HepG2 (cell line): ENCODE results near the gene BICDL2. TPM values are rescaled to one million over a fixed set of nuclear protein-coding genes. Genes with fewer than 3 reads are reported as not detected.

Experiments
- AHDC1 ChIP-seq: sonication (generic); formaldehyde crosslinking; IDR thresholded peaks from 2 replicates; pipeline ENCODE4 v1.5.1; 2020; ENCODE audit warnings: mild to moderate bottlenecking, missing genetic modification reagents, borderline replicate concordance
- ATM ChIP-seq: fragments of 450-650 bp; IDR thresholded peaks from 2 replicates; pipeline ENCODE4 v1.7.1; 2017; ENCODE audit warnings: mild to moderate bottlenecking, borderline replicate concordance
- CREM ChIP-seq, 2 experiments: sonication (generic) in 1 of 2; formaldehyde crosslinking in 1 of 2; IDR thresholded peaks; 2 replicates each; pipeline versions ENCODE4 v1.4.0 to v1.6.1; 2016 to 2020; ENCODE audit warnings: antibody characterized with exemption in 1 of 2, mild to moderate bottlenecking in 1 of 2, missing genetic modification reagents in 1 of 2
- EEA1 ChIP-seq: sonication (generic); formaldehyde crosslinking; IDR thresholded peaks from 2 replicates; pipeline ENCODE4 v1.5.1; 2020; ENCODE audit warnings: mild to moderate bottlenecking, missing genetic modification reagents, borderline replicate concordance
- MBNL3 ChIP-seq: fragments of 250-450 bp; sonication (Bioruptor Pico); conservative IDR thresholded peaks from 2 replicates; pipeline ENCODE4 v1.8.0; 2022; ENCODE audit warnings: mild to moderate bottlenecking, inconsistent platforms
- MXD4 ChIP-seq: IDR thresholded peaks from 2 replicates; pipeline ENCODE4 v1.6.1; 2016; ENCODE audit warnings: mild to moderate bottlenecking, missing biosample characterization, missing genetic modification reagents
- NCOA5 ChIP-seq: sonication (generic); formaldehyde crosslinking; IDR thresholded peaks from 2 replicates; pipeline ENCODE4 v1.4.0; 2020; ENCODE audit warnings: missing genetic modification reagents
- NFE2L1 ChIP-seq: sonication (generic); formaldehyde crosslinking; IDR thresholded peaks from 2 replicates; pipeline ENCODE4 v1.4.0; 2020; ENCODE audit warnings: missing genetic modification reagents, mild to moderate bottlenecking, borderline replicate concordance
- PHF21A ChIP-seq: sonication (generic); formaldehyde crosslinking; IDR thresholded peaks from 2 replicates; pipeline ENCODE4 v1.5.0; 2020; ENCODE audit warnings: mild to moderate bottlenecking, missing genetic modification reagents
- SRF ChIP-seq: IDR thresholded peaks from 2 replicates; pipeline ENCODE4 v1.6.1; 2011; ENCODE audit warnings: mild to moderate bottlenecking, low read depth, low read length, moderate library complexity
- STAT5B ChIP-seq: sonication (generic); formaldehyde crosslinking; IDR thresholded peaks from 2 replicates; pipeline ENCODE4 v1.4.0; 2020; ENCODE audit warnings: missing genetic modification reagents
- UBTF ChIP-seq: sonication (generic); formaldehyde crosslinking; IDR thresholded peaks from 2 replicates; pipeline ENCODE4 v1.4.0; 2020; ENCODE audit warnings: mild to moderate bottlenecking, missing genetic modification reagents
- WIZ ChIP-seq: sonication (generic); formaldehyde crosslinking; IDR thresholded peaks from 2 replicates; pipeline ENCODE4 v1.5.1; 2020; ENCODE audit warnings: mild to moderate bottlenecking, missing genetic modification reagents
- ZFP36L2 ChIP-seq: sonication (generic); formaldehyde crosslinking; IDR thresholded peaks from 2 replicates; pipeline ENCODE4 v1.4.0; 2020; ENCODE audit warnings: missing genetic modification reagents
- ZNF143 ChIP-seq: sonication (generic); formaldehyde crosslinking; IDR thresholded peaks from 2 replicates; pipeline ENCODE4 v1.4.0; 2020; ENCODE audit warnings: missing genetic modification reagents
- ZNF451 ChIP-seq: sonication (generic); formaldehyde crosslinking; IDR thresholded peaks from 2 replicates; pipeline ENCODE4 v1.5.0; 2020; ENCODE audit warnings: mild to moderate bottlenecking, missing genetic modification reagents
- ZSCAN30 ChIP-seq: sonication (generic); formaldehyde crosslinking; IDR thresholded peaks from 2 replicates; pipeline ENCODE4 v1.5.0; 2020; ENCODE audit warnings: mild to moderate bottlenecking, missing genetic modification reagents
- polyA plus RNA-seq, 8 experiments: library from polyadenylated mRNA; depleted of rRNA in 3 of 8; stranded (reverse) in 7 of 8; unstranded in 1 of 8; fragments of >200 nt; fragmentation: Illumina TruSeq in 4 of 8; extraction: Trizol in 4 of 8; gene quantifications; 2 replicates each; pipeline versions ENCODE4 v1.2.1 to v1.2.3, GENCODE V29; 2011 to 2016; ENCODE audit warnings: low read depth in 4 of 8, missing spikeins in 1 of 8, mixed read lengths in 1 of 8; ENCODE audit not compliant: insufficient read depth in 1 of 8
- total RNA-seq, 5 experiments: library from RNA; depleted of rRNA; stranded (reverse); fragments of >200 nt; fragmentation: Illumina TruSeq; extraction: Trizol; gene quantifications; 2 replicates each; pipeline ENCODE4 v1.2.3, GENCODE V29; 2016; ENCODE audit warnings: low read depth in 1 of 5
- TF ChIP-seq, protein P1 (sequence below): sonication (generic); formaldehyde crosslinking; IDR thresholded peaks from 2 replicates; pipeline ENCODE4 v1.5.1; 2020; ENCODE audit warnings: mild to moderate bottlenecking, moderate library complexity, missing genetic modification reagents
- TF ChIP-seq, protein P2 (sequence below): sonication (generic); formaldehyde crosslinking; IDR thresholded peaks from 2 replicates; pipeline ENCODE4 v1.4.0; 2020; ENCODE audit warnings: mild to moderate bottlenecking, missing genetic modification reagents, borderline replicate concordance

Gene BICDL2
- total and polyA plus RNA-seq, 2 of the 13 experiments (the other 11 are each of a cell fraction or from before 2014, with no cell fraction given), result 0.12 TPM; not detected in 1

DNA sequence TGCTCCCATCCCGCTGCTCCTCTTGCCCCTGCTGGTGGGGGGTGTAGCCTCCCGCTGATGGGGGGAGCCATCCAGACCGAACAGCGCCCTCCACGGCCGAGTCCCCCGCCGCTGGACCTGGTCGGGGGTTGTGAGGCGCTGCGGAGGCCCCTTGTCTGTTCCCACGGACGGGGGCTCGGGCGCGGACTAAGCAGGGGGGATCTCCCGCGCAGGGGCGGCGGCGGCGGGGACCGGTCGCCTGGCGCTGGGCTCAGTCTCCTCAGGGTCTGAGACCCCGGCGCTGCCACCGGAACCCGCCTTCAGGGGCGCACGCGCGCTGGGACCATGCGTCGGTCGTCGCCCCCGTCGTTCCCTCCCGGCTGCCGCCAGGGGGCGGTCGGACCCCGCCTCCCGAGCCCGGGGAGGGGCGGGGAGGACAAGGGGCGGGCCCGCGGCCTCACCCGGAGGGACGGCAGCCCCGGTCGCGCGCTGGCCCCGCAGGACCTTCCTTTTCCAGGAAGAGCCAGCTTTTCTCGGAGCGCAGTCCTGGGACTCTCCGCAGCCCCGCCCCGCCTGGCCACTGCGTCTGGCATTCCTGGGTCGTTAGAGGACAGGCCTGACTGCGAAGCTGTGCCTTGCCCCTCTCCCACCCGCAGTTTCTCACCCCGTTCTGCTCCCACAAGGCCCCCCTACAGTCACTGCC lies 22.4 kb upstream of the BICDL2 start (continued):
- TF ChIP-seq, protein P1, sequence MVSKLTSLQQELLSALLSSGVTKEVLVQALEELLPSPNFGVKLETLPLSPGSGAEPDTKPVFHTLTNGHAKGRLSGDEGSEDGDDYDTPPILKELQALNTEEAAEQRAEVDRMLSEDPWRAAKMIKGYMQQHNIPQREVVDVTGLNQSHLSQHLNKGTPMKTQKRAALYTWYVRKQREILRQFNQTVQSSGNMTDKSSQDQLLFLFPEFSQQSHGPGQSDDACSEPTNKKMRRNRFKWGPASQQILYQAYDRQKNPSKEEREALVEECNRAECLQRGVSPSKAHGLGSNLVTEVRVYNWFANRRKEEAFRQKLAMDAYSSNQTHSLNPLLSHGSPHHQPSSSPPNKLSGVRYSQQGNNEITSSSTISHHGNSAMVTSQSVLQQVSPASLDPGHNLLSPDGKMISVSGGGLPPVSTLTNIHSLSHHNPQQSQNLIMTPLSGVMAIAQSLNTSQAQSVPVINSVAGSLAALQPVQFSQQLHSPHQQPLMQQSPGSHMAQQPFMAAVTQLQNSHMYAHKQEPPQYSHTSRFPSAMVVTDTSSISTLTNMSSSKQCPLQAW, result no peak
- TF ChIP-seq STAT5B (CRISPR knock-in tag), result no peak
- TF ChIP-seq ZNF451 (CRISPR knock-in tag), result no peak
- TF ChIP-seq SRF, result no peak
- TF ChIP-seq WIZ (CRISPR knock-in tag), result no peak
- TF ChIP-seq, protein P2, sequence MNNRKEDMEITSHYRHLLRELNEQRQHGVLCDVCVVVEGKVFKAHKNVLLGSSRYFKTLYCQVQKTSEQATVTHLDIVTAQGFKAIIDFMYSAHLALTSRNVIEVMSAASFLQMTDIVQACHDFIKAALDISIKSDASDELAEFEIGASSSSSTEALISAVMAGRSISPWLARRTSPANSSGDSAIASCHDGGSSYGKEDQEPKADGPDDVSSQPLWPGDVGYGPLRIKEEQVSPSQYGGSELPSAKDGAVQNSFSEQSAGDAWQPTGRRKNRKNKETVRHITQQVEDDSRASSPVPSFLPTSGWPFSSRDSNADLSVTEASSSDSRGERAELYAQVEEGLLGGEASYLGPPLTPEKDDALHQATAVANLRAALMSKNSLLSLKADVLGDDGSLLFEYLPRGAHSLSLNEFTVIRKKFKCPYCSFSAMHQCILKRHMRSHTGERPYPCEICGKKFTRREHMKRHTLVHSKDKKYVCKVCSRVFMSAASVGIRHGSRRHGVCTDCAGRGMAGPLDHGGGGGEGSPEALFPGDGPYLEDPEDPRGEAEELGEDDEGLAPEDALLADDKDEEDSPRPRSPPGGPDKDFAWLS (CRISPR knock-in tag), result no peak
- TF ChIP-seq AHDC1 (CRISPR knock-in tag), result no peak
- TF ChIP-seq UBTF (CRISPR knock-in tag), result peak; percentile 85
- TF ChIP-seq PHF21A, result peak; percentile 77
- no peak for TF ChIP-seq NFE2L1
- peak; percentile 67; the same call in 1 of the 2 replicates for TF ChIP-seq MXD4
- TF ChIP-seq EEA1, result peak; percentile 78; the same call in 1 of the 2 replicates
- TF ChIP-seq ZFP36L2 (CRISPR knock-in tag), result no peak
- no peak for TF ChIP-seq ATM
- TF ChIP-seq NCOA5 (CRISPR knock-in tag), result no peak
- no peak for TF ChIP-seq CREM (IDR thresholded peaks at IDR 0.05)
- no peak for TF ChIP-seq CREM (CRISPR knock-in tag; IDR thresholded peaks at IDR 0.05)
- no peak for TF ChIP-seq ZNF143 (CRISPR knock-in tag)
- TF ChIP-seq MBNL3 (CRISPR knock-in tag), result no peak
- TF ChIP-seq ZSCAN30 (CRISPR knock-in tag), result no peak
